ENCODE measurements around the gene LRCOL1.

Gene LRCOL1

DNA sequence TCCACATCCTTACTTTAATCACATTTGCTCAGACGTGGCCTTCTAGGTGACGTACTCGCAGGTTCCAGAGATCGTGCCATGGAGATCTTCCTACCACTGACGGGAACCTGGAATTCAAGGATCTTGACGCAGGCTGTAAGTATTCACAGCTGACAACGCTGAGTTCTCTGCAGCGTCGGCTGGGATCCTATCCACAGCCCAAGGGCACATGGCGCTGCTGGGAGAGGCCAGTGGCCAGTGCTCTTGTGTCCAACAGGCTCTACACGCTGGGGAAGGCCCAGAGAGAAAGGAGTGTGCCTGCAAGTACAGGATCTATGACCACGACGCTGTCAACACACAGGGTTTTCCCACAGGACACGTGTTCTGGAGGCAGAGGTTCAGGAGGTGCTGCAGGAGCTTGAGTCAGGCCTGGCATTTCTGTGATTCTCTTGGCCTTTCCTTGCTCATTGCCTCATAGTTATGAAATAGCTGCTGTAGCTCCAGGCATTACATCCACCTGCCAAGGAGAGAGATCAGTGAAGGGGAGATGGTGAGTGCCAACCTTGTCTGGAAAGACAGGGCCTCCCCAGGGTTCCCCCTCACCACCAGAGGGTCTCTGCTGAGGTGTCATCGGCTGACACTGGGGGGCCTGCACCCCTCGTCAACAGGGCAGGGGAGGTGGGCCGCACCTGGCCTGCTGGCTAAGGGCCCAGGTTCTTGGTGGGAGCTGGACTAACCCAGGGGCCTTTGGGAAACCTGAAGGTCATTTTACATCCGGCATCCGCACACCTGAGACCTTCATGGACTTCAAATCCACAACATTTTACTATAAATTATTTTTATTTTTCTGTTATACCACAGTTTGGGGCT, 21.3 kb downstream of the LRCOL1 start:
- no peak overlapping the region for H3K4me3 ChIP-seq (ENCODE audit: low read depth, low read length)
- ChIA-PET POLR2A (no interaction called here), CTCF (interaction anchor here (1.9 to 2.2 kb wide), 2 partner anchors 26 to 28 kb away, joined by 5 to 7 read pairs; no protein-coding TSS in a partner anchor)
- DNase-seq (ENCODE audit: low read depth, low spot score), result no peak
- TF ChIP-seq, protein P1, sequence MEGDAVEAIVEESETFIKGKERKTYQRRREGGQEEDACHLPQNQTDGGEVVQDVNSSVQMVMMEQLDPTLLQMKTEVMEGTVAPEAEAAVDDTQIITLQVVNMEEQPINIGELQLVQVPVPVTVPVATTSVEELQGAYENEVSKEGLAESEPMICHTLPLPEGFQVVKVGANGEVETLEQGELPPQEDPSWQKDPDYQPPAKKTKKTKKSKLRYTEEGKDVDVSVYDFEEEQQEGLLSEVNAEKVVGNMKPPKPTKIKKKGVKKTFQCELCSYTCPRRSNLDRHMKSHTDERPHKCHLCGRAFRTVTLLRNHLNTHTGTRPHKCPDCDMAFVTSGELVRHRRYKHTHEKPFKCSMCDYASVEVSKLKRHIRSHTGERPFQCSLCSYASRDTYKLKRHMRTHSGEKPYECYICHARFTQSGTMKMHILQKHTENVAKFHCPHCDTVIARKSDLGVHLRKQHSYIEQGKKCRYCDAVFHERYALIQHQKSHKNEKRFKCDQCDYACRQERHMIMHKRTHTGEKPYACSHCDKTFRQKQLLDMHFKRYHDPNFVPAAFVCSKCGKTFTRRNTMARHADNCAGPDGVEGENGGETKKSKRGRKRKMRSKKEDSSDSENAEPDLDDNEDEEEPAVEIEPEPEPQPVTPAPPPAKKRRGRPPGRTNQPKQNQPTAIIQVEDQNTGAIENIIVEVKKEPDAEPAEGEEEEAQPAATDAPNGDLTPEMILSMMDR (IDR thresholded peaks at IDR 0.05; ENCODE audit: insufficient read depth, low read length, missing control alignments), result no peak

DNA sequence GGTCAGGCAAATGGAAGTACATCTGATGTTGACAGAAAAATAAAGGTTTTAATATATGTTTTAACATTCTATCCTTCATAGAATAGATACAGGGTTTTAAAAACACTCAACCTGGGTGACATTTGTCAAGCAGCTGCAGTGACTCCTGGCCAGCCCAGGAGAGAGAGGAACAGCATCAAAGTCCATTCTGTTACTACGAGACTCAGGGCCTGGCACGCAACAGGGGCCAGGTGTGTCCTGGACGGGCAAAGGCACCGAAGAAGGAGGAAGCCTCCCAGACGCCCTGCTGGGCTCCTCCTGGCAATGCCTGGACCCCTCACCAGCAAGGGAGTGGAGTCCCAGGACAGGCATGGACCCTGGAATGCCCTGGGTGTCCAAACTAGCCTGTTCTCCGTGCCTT, 22.1 kb downstream of the LRCOL1 start:
- DNase-seq (ENCODE audit: low read depth, low spot score), result no peak
- TF ChIP-seq, protein P1 (IDR thresholded peaks at IDR 0.05; ENCODE audit: insufficient read depth, low read length, missing control alignments), result no peak
- POLR2A ChIA-PET, result no interaction called here
- H3K4me3 ChIP-seq (ENCODE audit: low read depth, low read length), result no peak overlapping the region
- CTCF ChIA-PET, result interaction anchor here (2.2 kb wide), 1 partner anchor 26 kb away, joined by 7 read pairs; no protein-coding TSS in a partner anchor

DNA sequence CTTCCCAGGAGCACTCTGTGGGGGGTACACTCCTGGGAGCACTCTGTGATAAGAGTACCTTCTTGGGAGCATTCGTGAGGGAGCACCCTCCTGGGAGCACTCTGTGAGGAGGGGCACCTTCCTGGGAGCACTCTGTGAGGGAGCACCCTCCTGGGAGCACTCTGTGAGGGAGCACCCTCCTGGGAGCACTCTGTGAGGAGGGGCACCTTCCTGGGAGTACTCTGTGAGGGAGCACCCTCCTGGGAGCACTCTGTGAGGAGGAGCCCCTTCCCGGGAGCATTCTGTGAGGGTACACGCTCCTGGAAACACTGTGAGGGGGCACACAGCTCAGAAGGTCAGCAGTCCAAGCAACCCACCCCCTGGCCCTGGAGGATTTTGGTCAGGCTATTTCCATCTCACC, 22.6 kb downstream of the LRCOL1 start:
- TF ChIP-seq, protein P1 (IDR thresholded peaks at IDR 0.05; ENCODE audit: insufficient read depth, low read length, missing control alignments), result no peak
- POLR2A ChIA-PET, result no interaction called here
- no peak for DNase-seq (ENCODE audit: low read depth, low spot score)
- CTCF ChIA-PET, result no interaction called here
- H3K4me3 ChIP-seq (ENCODE audit: low read depth, low read length), result no peak overlapping the region

DNA sequence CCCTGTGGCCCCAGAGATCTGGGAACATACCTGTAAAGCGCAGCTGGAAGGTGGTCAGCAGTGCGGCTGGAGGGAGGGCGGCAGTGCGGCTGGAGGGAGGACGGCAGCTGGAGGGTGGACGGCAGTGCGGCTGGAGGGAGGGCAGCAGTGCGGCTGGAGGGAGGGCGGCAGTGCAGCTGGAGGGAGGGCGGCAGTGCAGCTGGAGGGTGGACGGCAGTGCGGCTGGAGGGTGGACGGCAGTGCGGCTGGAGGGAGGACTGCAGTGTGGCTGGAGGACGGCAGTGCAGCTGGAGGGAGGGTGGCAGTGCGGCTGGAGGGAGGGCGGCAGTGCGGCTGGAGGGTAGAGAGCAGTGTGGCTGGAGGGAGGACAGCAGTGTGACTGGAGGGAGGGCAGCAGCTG, 23.5 kb downstream of the LRCOL1 start:
- TF ChIP-seq, protein P1 (IDR thresholded peaks at IDR 0.05; ENCODE audit: insufficient read depth, low read length, missing control alignments), result no peak
- ChIA-PET CTCF (no interaction called here), POLR2A (no interaction called here)
- no peak overlapping the region for H3K4me3 ChIP-seq (ENCODE audit: low read depth, low read length)
- no peak for DNase-seq (ENCODE audit: low read depth, low spot score)

DNA sequence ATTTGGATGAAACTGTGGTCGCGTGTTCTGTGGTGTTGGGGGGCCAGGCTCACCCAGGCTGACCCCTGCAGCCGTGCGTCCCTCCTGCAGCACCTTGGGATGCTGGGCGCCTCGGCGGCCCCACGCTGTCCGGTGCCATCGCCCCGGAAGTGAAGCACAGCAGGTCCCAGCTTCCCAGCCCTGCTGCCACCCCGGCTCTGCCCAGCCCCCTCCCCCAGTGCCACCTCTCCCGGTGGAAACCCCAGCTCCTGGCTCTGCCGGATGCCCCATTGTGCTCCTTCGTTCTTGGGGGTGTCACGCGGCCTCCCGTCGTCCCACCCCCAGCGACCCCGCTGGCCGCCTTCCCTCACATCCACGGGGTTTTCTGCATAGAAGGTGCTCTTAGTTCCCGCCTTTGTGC, 25.2 kb downstream of the LRCOL1 start:
- ChIA-PET CTCF (no interaction called here), POLR2A (no interaction called here)
- TF ChIP-seq, protein P1 (IDR thresholded peaks at IDR 0.05; ENCODE audit: insufficient read depth, low read length, missing control alignments), result no peak
- DNase-seq (ENCODE audit: low read depth, low spot score), result no peak
- no peak overlapping the region for H3K4me3 ChIP-seq (ENCODE audit: low read depth, low read length)

DNA sequence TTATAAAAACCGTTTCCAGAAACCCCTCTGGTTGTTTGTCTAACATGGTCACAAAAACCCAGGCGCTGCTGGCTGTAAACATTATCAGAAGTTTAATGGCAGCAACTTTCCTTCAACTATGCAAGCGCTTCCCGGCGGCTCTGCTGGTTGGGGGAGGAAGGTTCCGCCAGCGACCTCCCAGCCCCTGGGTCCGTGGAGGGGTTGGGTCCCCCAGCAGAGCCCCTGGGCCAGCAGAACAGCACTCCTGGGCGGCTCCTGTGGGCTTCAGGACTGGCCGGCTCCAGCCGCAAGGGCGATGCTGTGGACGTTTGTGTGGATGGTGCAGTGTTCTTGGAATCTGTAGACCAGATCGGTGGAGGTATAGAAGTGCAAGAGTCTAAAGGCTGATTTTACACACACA, 26.0 kb downstream of the LRCOL1 start:
- H3K4me3 ChIP-seq (ENCODE audit: low read depth, low read length), result no peak overlapping the region
- TF ChIP-seq, protein P1 (IDR thresholded peaks at IDR 0.05; ENCODE audit: insufficient read depth, low read length, missing control alignments), result no peak
- POLR2A ChIA-PET, result no interaction called here
- DNase-seq (ENCODE audit: low read depth, low spot score), result no peak
- CTCF ChIA-PET, result no interaction called here

Data from AG04449 (cell line).